A549 (cell line): ENCODE measurements around the gene TREH. TPM values are rescaled to one million over a fixed set of nuclear protein-coding genes. Genes with fewer than 3 reads are reported as not detected.
"Not testable (repeated sequence)": the region's sequence is repeated elsewhere in the genome, so short reads cannot be mapped to it uniquely, and the experiment has no call there.

ENCODE experiments used
- ATAC-seq, 2 experiments: fragments of 200-7000 bp in 1 of 2; fragments of >200 bp in 1 of 2; cut with Nextera tagmentation in 1 of 2; cut with Tn5 transposase in 1 of 2; 3 replicates each; pipeline versions ENCODE4 v1.8.0 to v1.9.1; 2018 to 2020; ENCODE audit warnings: mild to moderate bottlenecking in 1 of 2, moderate library complexity in 1 of 2
- CTCF ChIA-PET: fragments of 300-600 bp; sonication (Branson Sonifier 250); formaldehyde crosslinking; extraction: SDS; loops from one replicate; lab custom pipeline; 2021; ENCODE audit warnings: antibody characterized with exemption, inconsistent platforms; lab: Yijun Ruan, JAX
- POLR2A ChIA-PET: fragments of 350-600 bp; formaldehyde crosslinking; extraction: SDS; loops from one replicate; lab custom pipeline; 2021; ENCODE audit warnings: antibody characterized with exemption, inconsistent platforms; lab: Yijun Ruan, JAX
- DNase-seq, 2 experiments: peaks; one replicate each; pipeline versions ENCODE4 v3.0.0 to v3.0.0-alpha.2; 2011 to 2016; ENCODE audit warnings: low read depth in 1 of 2, low spot score in 1 of 2
- FAIRE-seq: peaks from 2 replicates; lab custom pipeline; 2011; peaks lifted over from hg19 to GRCh38; lab: Jason Lieb, UNC
- H3K27ac ChIP-seq, 2 experiments: fragments of >200 bp; sonication (Bioruptor Twin); formaldehyde crosslinking; 3 replicates each; pipeline ENCODE4 v1.5.1; 2016 to 2017
- H3K4me1 ChIP-seq: fragments of >200 bp; sonication (Bioruptor Twin); formaldehyde crosslinking; 3 replicates; pipeline ENCODE4 v1.6.1; 2016
- H3K4me2 ChIP-seq: fragments of >200 bp; sonication (Bioruptor Twin); formaldehyde crosslinking; 3 replicates; pipeline ENCODE4 v1.6.1; 2016
- H3K4me3 ChIP-seq: fragments of >200 bp; sonication (Bioruptor Twin); formaldehyde crosslinking; 3 replicates; pipeline ENCODE4 v1.5.1; 2016
- H3K9me3 ChIP-seq: fragments of >200 bp; sonication (Bioruptor Twin); formaldehyde crosslinking; 3 replicates; pipeline ENCODE4 v1.6.1; 2016
- BHLHE40 ChIP-seq: IDR thresholded peaks from 2 replicates; pipeline ENCODE4 v1.6.1; 2012; ENCODE audit warnings: low read depth, low read length, inconsistent platforms
- CBX2 ChIP-seq: fragments of 200-600 bp; sonication (generic); IDR thresholded peaks from 2 replicates; pipeline ENCODE4 v1.6.1; 2016; ENCODE audit warnings: low read depth, mild to moderate bottlenecking, borderline replicate concordance
- CBX8 ChIP-seq: fragments of 200-600 bp; sonication (generic); IDR thresholded peaks from 2 replicates; pipeline ENCODE4 v1.6.1; 2016
- CHD2 ChIP-seq: fragments of 150-350 bp; IDR thresholded peaks from 2 replicates; pipeline ENCODE4 v1.6.1; 2014; ENCODE audit warnings: low read length; ENCODE audit not compliant: partially characterized antibody
- CHD4 ChIP-seq: fragments of 200-600 bp; sonication (generic); IDR thresholded peaks from 2 replicates; pipeline ENCODE4 v1.6.1; 2016; ENCODE audit warnings: antibody characterized with exemption, mild to moderate bottlenecking, borderline replicate concordance
- E2F6 ChIP-seq: IDR thresholded peaks from 2 replicates; pipeline ENCODE4 v1.6.1; 2012; ENCODE audit warnings: low read depth, borderline replicate concordance
- EHF ChIP-seq: fragments of 250-450 bp; sonication (Bioruptor Pico); IDR thresholded peaks from 2 replicates; pipeline ENCODE4 v1.5.0; 2020; ENCODE audit warnings: mild to moderate bottlenecking
- HEYL ChIP-seq: fragments of 250-450 bp; sonication (Bioruptor Pico); IDR thresholded peaks from 2 replicates; pipeline ENCODE4 v1.8.0; 2021; ENCODE audit warnings: mild to moderate bottlenecking, moderate library complexity
- KDM5A ChIP-seq: fragments of 200-600 bp; sonication (generic); IDR thresholded peaks from 2 replicates; pipeline ENCODE4 v1.6.1; 2016; ENCODE audit warnings: antibody characterized with exemption, mild to moderate bottlenecking
- MAFK ChIP-seq: fragments of 450-650 bp; IDR thresholded peaks from 2 replicates; pipeline ENCODE4 v1.6.1; 2014; ENCODE audit not compliant: partially characterized antibody
- MAZ ChIP-seq: fragments of 150-350 bp; IDR thresholded peaks from 2 replicates; pipeline ENCODE4 v1.6.1; 2014; ENCODE audit warnings: antibody characterized with exemption, low read depth, low read length, borderline replicate concordance
- MYC ChIP-seq: IDR thresholded peaks from 2 replicates; pipeline ENCODE4 v1.6.1; 2012; ENCODE audit warnings: mild to moderate bottlenecking, inconsistent platforms, low read length, improper control_type of control experiment, borderline replicate concordance
- NPAS2 ChIP-seq: fragments of 250-450 bp; sonication (Bioruptor Pico); IDR thresholded peaks from 2 replicates; pipeline ENCODE4 v1.8.0; 2022; ENCODE audit warnings: mild to moderate bottlenecking, moderate library complexity, borderline replicate concordance
- PBX3 ChIP-seq: IDR thresholded peaks from 2 replicates; pipeline ENCODE4 v1.6.1; 2012
- PHF8 ChIP-seq: fragments of 200-600 bp; sonication (generic); IDR thresholded peaks from 2 replicates; pipeline ENCODE4 v1.6.1; 2016; ENCODE audit warnings: low read depth, mild to moderate bottlenecking, antibody characterized with exemption, moderate library complexity, borderline replicate concordance
- RAD21 ChIP-seq, 2 experiments: fragments of >200 bp in 1 of 2; sonication (Bioruptor Twin) in 1 of 2; formaldehyde crosslinking in 1 of 2; IDR thresholded peaks in 1 of 2; conservative IDR thresholded peaks in 1 of 2; 2 replicates in 1 of 2; 3 replicates in 1 of 2; pipeline ENCODE4 v1.6.1; 2012 to 2018; ENCODE audit warnings: inconsistent platforms in 1 of 2
- RFX5 ChIP-seq: fragments of 450-650 bp; IDR thresholded peaks from 2 replicates; pipeline ENCODE4 v1.7.1; 2014; ENCODE audit warnings: antibody characterized with exemption, mild to moderate bottlenecking, moderate library complexity
- TFCP2L1 ChIP-seq: fragments of 250-450 bp; sonication (Bioruptor Pico); IDR thresholded peaks from 2 replicates; pipeline ENCODE4 v1.5.0; 2021; ENCODE audit warnings: mild to moderate bottlenecking
- ZNF302 ChIP-seq: fragments of 250-450 bp; sonication (Bioruptor Pico); IDR thresholded peaks from 2 replicates; pipeline ENCODE4 v1.9.0; 2021; ENCODE audit warnings: inconsistent platforms, mild to moderate bottlenecking, moderate library complexity
- WGBS: methylation state at CpG from one replicate; pipeline ENCODE4 v1.1.6; 2017; ENCODE audit errors: missing lambda C conversion rate; 5-methylcytosine and 5-hydroxymethylcytosine counted together
- polyA minus RNA-seq: library from RNA; depleted of rRNA, polyadenylated mRNA; stranded (reverse); fragments of >200 nt; gene quantifications from 2 replicates; pipeline ENCODE4 v1.2.3, GENCODE V29; 2011; rRNA and poly(A)+ RNA removed
- polyA plus RNA-seq, 4 experiments: library from polyadenylated mRNA; depleted of rRNA in 3 of 4; stranded (reverse); fragments of >200 nt; fragmentation: RNase III in 1 of 4; extraction: RNeasy Plus Mini Kit Qiagen cat#74134 plus additional on column Dnase treatment in 1 of 4; gene quantifications; 2 replicates in 3 of 4; 3 replicates in 1 of 4; pipeline ENCODE4 v1.2.3, GENCODE V29; 2011 to 2017

Gene TREH
- polyA plus RNA-seq (2011; rRNA removed) (not detected in 2 replicates), polyA plus RNA-seq (2017; fragmentation: RNase III; extraction: RNeasy Plus Mini Kit Qiagen cat#74134 plus additional on column Dnase treatment) (0.03 to 0.06 TPM in 2 of 3 replicates, not detected in the other), polyA minus RNA-seq (not detected in 2 replicates)
- polyA plus RNA-seq (2012; cell fraction: cytosol; rRNA removed): not detected in 2 replicates
- not detected in 2 replicates for polyA plus RNA-seq (2012; cell fraction: nucleus; rRNA removed)

- no peak within 1 kb of the TSS for H3K27ac ChIP-seq
- 40% methylated on average over 2 of the region's 5 CpGs for WGBS
- H3K9me3 ChIP-seq: no peaks in the 10 kb centered on the region
- ATAC-seq (no peak), FAIRE-seq (no peak), DNase-seq (no peak)
- POLR2A ChIA-PET: interaction anchor here (0.6 kb wide), 1 partner anchor 10 kb away, joined by 6 read pairs; no protein-coding TSS in a partner anchor
- TF ChIP-seq CBX8 (no peak), KDM5A (no peak), E2F6 (no peak), NPAS2 (no peak), MYC (no peak), RFX5 (no peak), CBX2 (no peak), CHD4 (no peak), HEYL (CRISPR knock-in tag) (no peak), TFCP2L1 (CRISPR knock-in tag) (no peak), EHF (no peak), PBX3 (no peak), BHLHE40 (no peak), MAFK (no peak), MAZ (no peak), PHF8 (no peak), ZNF302 (CRISPR knock-in tag) (no peak), CHD2 (no peak)
- H3K4me3 ChIP-seq: no peak within 1 kb of the TSS
- CTCF ChIA-PET: interaction anchor here (0.6 to 0.8 kb wide), 2 partner anchors 20 to 182 kb away, joined by 3 read pairs; no protein-coding TSS in a partner anchor
- H3K4me2 ChIP-seq: no peak within 1 kb of the TSS
- peaks cover 3% of the 10 kb centered on the region; the same call in 1 of the 3 replicates for H3K4me1 ChIP-seq
These were observed at the start of gene TREH for GRCh38 chr11:118679483-118679882. TREH (minus strand) TSS chr11:118679650; CDS start chr11:118679627, 23 bp downstream.

- H3K4me1 ChIP-seq, DNase-seq, H3K27ac ChIP-seq, POLR2A ChIA-PET, H3K4me2 ChIP-seq, FAIRE-seq, H3K4me3 ChIP-seq, H3K9me3 ChIP-seq, ATAC-seq, CTCF ChIA-PET: not testable (repeated sequence)
- TF ChIP-seq RAD21 (conservative IDR thresholded peaks at IDR 0.05 in 1 of 2, IDR thresholded peaks at IDR 0.05 in 1 of 2): peak in 1 of 2 experiments; percentile 14; a peak in 1 of 5 replicates
- WGBS: 40% methylated on average over 10 of the region's 10 CpGs
These were observed 48.7 kb upstream of the TREH start for GRCh38 chr11:118728112-118728511.

GRCh38 chr11:118727721-118728066 lies 48.2 kb upstream of the TREH start:
- 10% methylated on average over 2 of the region's 2 CpGs for WGBS
- DNase-seq, H3K27ac ChIP-seq: not testable (repeated sequence)

GRCh38 chr11:118727001-118727720 lies 47.7 kb upstream of the TREH start:
- FAIRE-seq, H3K4me1 ChIP-seq, H3K4me2 ChIP-seq, POLR2A ChIA-PET, CTCF ChIA-PET, H3K27ac ChIP-seq, ATAC-seq, DNase-seq, H3K9me3 ChIP-seq, H3K4me3 ChIP-seq: not testable (repeated sequence)
- WGBS: 53% methylated on average over 8 of the region's 8 CpGs

More at GRCh38 chr11:118727721-118728066, 48.2 kb upstream of the TREH start:
- ATAC-seq, FAIRE-seq, CTCF ChIA-PET, POLR2A ChIA-PET, H3K4me1 ChIP-seq, H3K9me3 ChIP-seq, H3K4me2 ChIP-seq, H3K4me3 ChIP-seq: not testable (repeated sequence)

GRCh38 chr11:118721478-118722015 lies 42.1 kb upstream of the TREH start:
- H3K9me3 ChIP-seq, POLR2A ChIA-PET, H3K27ac ChIP-seq, CTCF ChIA-PET, H3K4me1 ChIP-seq, FAIRE-seq, H3K4me3 ChIP-seq, DNase-seq, H3K4me2 ChIP-seq, ATAC-seq: not testable (repeated sequence)
- 71% methylated on average over 4 of the region's 10 CpGs for WGBS

- DNase-seq, FAIRE-seq, H3K4me3 ChIP-seq, POLR2A ChIA-PET, H3K4me2 ChIP-seq, H3K27ac ChIP-seq, ATAC-seq, CTCF ChIA-PET, H3K9me3 ChIP-seq, H3K4me1 ChIP-seq: not testable (repeated sequence)
- 84% methylated on average over 8 of the region's 9 CpGs for WGBS
These were observed 41.3 kb upstream of the TREH start for GRCh38 chr11:118720740-118721139.
